Renal cortical epithelial cell (primary cell): ENCODE results near the gene GAK. TPM values are rescaled to one million over a fixed set of nuclear protein-coding genes. Genes with fewer than 3 reads are reported as not detected.

Experiments used
- DNase-seq: peaks from one replicate; pipeline ENCODE4 v3.0.0-alpha.2; 2011; ENCODE audit warnings: low read depth
- total RNA-seq: library from RNA; depleted of rRNA; stranded (reverse); fragments of >200 nt; gene quantifications from 2 replicates; pipeline ENCODE4 v1.2.3, GENCODE V29; 2014

The GAK gene
- total RNA-seq, 1 donor from 2014 or later, result 78.6 TPM

- no peak for DNase-seq
Measured at GRCh38 chr4:851701-852430, 80.2 kb downstream of the GAK start.

- no peak for DNase-seq
Measured at GRCh38 chr4:850323-850945, 81.7 kb downstream of the GAK start.

GRCh38 chr4:849478-850175 lies 82.5 kb downstream of the GAK start:
- no peak for DNase-seq

GRCh38 chr4:848803-849477 lies 83.2 kb downstream of the GAK start:
- DNase-seq, result no peak

- no peak for DNase-seq
Measured at GRCh38 chr4:848307-848691, 83.8 kb downstream of the GAK start.

GRCh38 chr4:845836-846251 lies 86.3 kb downstream of the GAK start:
- DNase-seq, result no peak

- DNase-seq, result peak; percentile 6
Measured at GRCh38 chr4:845233-845835, 86.8 kb downstream of the GAK start.

- no peak for DNase-seq
Measured at GRCh38 chr4:844752-845232, 87.3 kb downstream of the GAK start.

GRCh38 chr4:839675-840443 lies 92.3 kb downstream of the GAK start:
- DNase-seq, result no peak

GRCh38 chr4:837772-838171 lies 94.3 kb downstream of the GAK start:
- no peak for DNase-seq

GRCh38 chr4:836750-837301 lies 95.3 kb downstream of the GAK start:
- no peak for DNase-seq

- no peak for DNase-seq
Measured at GRCh38 chr4:836003-836511, 96.1 kb downstream of the GAK start.

- DNase-seq, result no peak
Measured at GRCh38 chr4:835148-836002, 96.7 kb downstream of the GAK start.

- no peak for DNase-seq
Measured at GRCh38 chr4:834368-835147, 97.6 kb downstream of the GAK start.

GRCh38 chr4:833731-834367 lies 98.3 kb downstream of the GAK start:
- no peak for DNase-seq

- DNase-seq, result no peak
Measured at GRCh38 chr4:833156-833555, 99.0 kb downstream of the GAK start.

- DNase-seq, result no peak
Measured at GRCh38 chr4:832536-832935, 99.6 kb downstream of the GAK start.

GRCh38 chr4:832108-832507 lies 100.0 kb downstream of the GAK start:
- no peak for DNase-seq

- DNase-seq, result no peak
Measured at GRCh38 chr4:831483-831805, 100.7 kb downstream of the GAK start.
